B cell (primary cell): ENCODE data around the gene CPNE5. TPM values are rescaled to one million over a fixed set of nuclear protein-coding genes. Genes with fewer than 3 reads are reported as not detected.

ENCODE experiments used
- ATAC-seq: fragments of 200-7000 bp; cut with Tn5 transposase; one replicate; pipeline ENCODE4 v1.10.0; 2021; ENCODE audit warnings: low read depth, mild to moderate bottlenecking, moderate number of reproducible peaks, moderate library complexity
- CTCF ChIA-PET: fragments of 350-600 bp; sonication (Branson Sonifier 250); formaldehyde crosslinking; loops from one replicate; lab custom pipeline; 2021; ENCODE audit warnings: antibody characterized with exemption, inconsistent platforms; lab: Charles Lee
- POLR2A ChIA-PET: fragments of 350-600 bp; sonication (Branson Sonifier 250); formaldehyde crosslinking; loops from one replicate; lab custom pipeline; 2021; ENCODE audit warnings: antibody characterized with exemption; lab: Charles Lee
- DNase-seq: peaks from one replicate; pipeline ENCODE4 v3.0.0; 2013
- H2AFZ ChIP-seq: 2 replicates; pipeline ENCODE4 v1.6.1; 2012; ENCODE audit warnings: mild to moderate bottlenecking, low read depth, low read length; ENCODE audit not compliant: insufficient read depth, poor library complexity, severe bottlenecking
- H3K27ac ChIP-seq, 2 donors: 1 replicate in 1 of 2; 2 replicates in 1 of 2; pipeline ENCODE4 v1.5.1; 2012 to 2013; ENCODE audit warnings: low read length in 2 of 2, mild to moderate bottlenecking in 2 of 2, moderate library complexity in 1 of 2
- H3K27me3 ChIP-seq, 4 experiments: fragments of 200-600 bp in 1 of 4; sonication (generic) in 1 of 4; replicated peaks in 1 of 4; 1 replicate in 2 of 4; 2 replicates in 2 of 4; pipeline versions ENCODE4 v1.6.1 to v1.7.0; 2013 to 2016; ENCODE audit warnings: low read length in 3 of 4, mild to moderate bottlenecking in 2 of 4, mixed read lengths in 1 of 4, moderate library complexity in 1 of 4; ENCODE audit not compliant: insufficient read depth in 4 of 4, control insufficient read depth in 3 of 4; ENCODE audit errors: control extremely low read depth in 1 of 4
- H3K36me3 ChIP-seq, 2 experiments: replicated peaks in 1 of 2; 1 replicate in 1 of 2; 2 replicates in 1 of 2; pipeline versions ENCODE4 v1.6.1 to v1.7.1; 2013; ENCODE audit warnings: low read length in 1 of 2; ENCODE audit not compliant: insufficient read depth in 2 of 2, control insufficient read depth in 1 of 2; ENCODE audit errors: control extremely low read depth in 1 of 2, extremely low read depth in 1 of 2
- H3K4me1 ChIP-seq, 2 donors: fragments of 200-600 bp in 1 of 2; sonication (generic) in 1 of 2; 1 replicate in 1 of 2; 2 replicates in 1 of 2; pipeline versions ENCODE4 v1.5.1 to v1.6.1; 2013 to 2017; ENCODE audit warnings: low read length in 2 of 2; ENCODE audit not compliant: control insufficient read depth in 2 of 2, insufficient read depth in 2 of 2
- H3K4me2 ChIP-seq: replicated peaks from 2 replicates; pipeline ENCODE3; 2012; ENCODE audit warnings: mild to moderate bottlenecking, low read depth, low read length; ENCODE audit not compliant: poor library complexity, severe bottlenecking
- H3K4me3 ChIP-seq, 5 experiments: fragments of 200-600 bp in 1 of 5; sonication (generic) in 1 of 5; 1 replicate in 3 of 5; 2 replicates in 2 of 5; pipeline versions ENCODE4 v1.5.1 to v1.7.0; 2011 to 2016; ENCODE audit warnings: low read length in 4 of 5, mild to moderate bottlenecking in 4 of 5, low read depth in 2 of 5, control low read depth in 1 of 5, moderate library complexity in 1 of 5; ENCODE audit not compliant: insufficient read depth in 1 of 5; ENCODE audit errors: control extremely low read depth in 1 of 5, extremely low read depth in 1 of 5
- H3K79me2 ChIP-seq: fragments of 200-600 bp; sonication (generic); one replicate; pipeline ENCODE4 v1.6.0; 2016; ENCODE audit warnings: low read length; ENCODE audit not compliant: control insufficient read depth, insufficient read depth
- H3K9ac ChIP-seq: fragments of 200-600 bp; sonication (generic); 2 replicates; pipeline ENCODE4 v1.6.1; 2017; ENCODE audit warnings: mild to moderate bottlenecking, low read length, moderate library complexity
- H3K9me3 ChIP-seq, 3 donors: one replicate each; pipeline versions ENCODE4 v1.6.1 to v1.7.1; 2013; ENCODE audit warnings: low read length in 2 of 3; ENCODE audit not compliant: control insufficient read depth in 2 of 3, insufficient read depth in 1 of 3; ENCODE audit errors: control extremely low read depth in 1 of 3
- H4K20me1 ChIP-seq: 2 replicates; pipeline ENCODE4 v1.6.0; 2012; ENCODE audit warnings: mild to moderate bottlenecking, low read length; ENCODE audit not compliant: insufficient read depth, control insufficient read depth, poor library complexity, severe bottlenecking
- H3K27ac Mint-ChIP-seq: one replicate; pipeline ENCODE4 v1.8.0; 2021; ENCODE audit warnings: mixed read lengths
- H3K27me3 Mint-ChIP-seq: one replicate; pipeline ENCODE4 v1.8.0; 2021; ENCODE audit warnings: mixed read lengths
- H3K4me1 Mint-ChIP-seq: one replicate; pipeline ENCODE4 v1.8.0; 2021; ENCODE audit warnings: mixed read lengths
- H3K4me3 Mint-ChIP-seq: one replicate; pipeline ENCODE4 v1.8.0; 2021; ENCODE audit warnings: mixed read lengths
- H3K9me3 Mint-ChIP-seq: one replicate; pipeline ENCODE4 v1.8.0; 2022; ENCODE audit warnings: mixed read lengths; ENCODE audit not compliant: insufficient read depth
- EZH2 ChIP-seq: IDR thresholded peaks from 2 replicates; pipeline ENCODE4 v1.6.1; 2012; ENCODE audit warnings: borderline replicate concordance, low read depth, mild to moderate bottlenecking, moderate library complexity, low read length; ENCODE audit not compliant: insufficient read depth, poor library complexity, severe bottlenecking
- WGBS: methylation state at CpG from one replicate; pipeline ENCODE4 v1.1.5; 2013; ENCODE audit warnings: missing lambda C conversion rate; ENCODE audit not compliant: insufficient coverage; 5-methylcytosine and 5-hydroxymethylcytosine counted together
- intact Hi-C: fragments of 100-400 bp; cut with micrococcal nuclease; formaldehyde crosslinking; loops from one replicate; pipeline ENCODE4 v1.10.0; 2022
- polyA plus RNA-seq: library from polyadenylated mRNA; depleted of rRNA; stranded (reverse); fragments of >200 nt; gene quantifications from 2 replicates; pipeline ENCODE4 v1.2.3, GENCODE V29; 2012
- total RNA-seq, 2 donors: library from RNA; stranded (reverse); fragments of 120-200 nt in 1 of 2; gene quantifications; 1 replicate in 1 of 2; 2 replicates in 1 of 2; pipeline versions ENCODE4 v1.2.3 to v1.2.4, GENCODE V29; 2013 to 2022
- TF ChIP-seq, protein P1 (sequence below): fragments of 200-600 bp; IDR thresholded peaks from one replicate; pipeline ENCODE4 v1.8.0; 2022; ENCODE audit warnings: antibody characterized with exemption, mild to moderate bottlenecking

Gene CPNE5
- total and polyA plus RNA-seq, 2 donors (not counting 1 experiment from before 2014, with no cell fraction given), result 49.8 to 357 TPM

DNA sequence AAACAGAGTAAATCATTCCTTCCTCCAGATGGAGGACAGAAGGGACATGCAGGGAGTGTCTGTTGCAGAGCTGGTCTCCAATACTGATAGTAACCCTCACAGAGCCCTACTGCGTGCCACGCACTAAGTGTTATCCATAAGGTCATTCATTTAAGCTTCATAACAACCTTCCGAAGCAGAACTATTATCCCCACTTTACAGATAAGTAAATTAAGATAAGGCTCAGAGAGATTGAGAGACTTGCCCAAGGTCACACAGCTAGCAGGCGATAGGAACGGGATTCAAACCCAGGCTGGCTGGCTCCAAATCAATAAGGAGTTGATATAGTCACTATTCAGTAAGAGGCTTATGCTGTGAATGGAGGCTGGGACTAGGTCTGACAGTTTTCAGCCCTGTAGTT is 30.6 kb downstream of the CPNE5 start:
- Histone ChIP-seq H3K9ac (no peak overlapping the region), H3K36me3 (no peaks in the 10 kb centered on the region), H3K4me2 (no peak overlapping the region), H3K4me3 (no peak overlapping the region), H3K4me1 (no peaks in the 10 kb centered on the region), H3K79me2 (no peaks in the 10 kb centered on the region), H3K27ac (no peak overlapping the region), H3K27me3 (peaks cover 0 to 2% (median under 1%) of the 10 kb centered on the region in 4 experiments), H3K9me3 (no peaks in the 10 kb centered on the region), H2AFZ (no peak overlapping the region), H4K20me1 (no peaks in the 10 kb centered on the region)
- DNase-seq (no peak), ATAC-seq (no peak)
- H3K27ac Mint-ChIP-seq, result no peak overlapping the region
- intact Hi-C loops, result no loop called here
- WGBS, result 90% methylated on average over 2 of the region's 5 CpGs
- ChIA-PET POLR2A (no interaction called here), CTCF (no interaction called here)
- peaks cover 12% of the 10 kb centered on the region for H3K27me3 Mint-ChIP-seq
- no peak overlapping the region for H3K4me3 Mint-ChIP-seq
- H3K9me3 Mint-ChIP-seq, result no peaks in the 10 kb centered on the region
- TF ChIP-seq EZH2, result no peak
- TF ChIP-seq, protein P1, sequence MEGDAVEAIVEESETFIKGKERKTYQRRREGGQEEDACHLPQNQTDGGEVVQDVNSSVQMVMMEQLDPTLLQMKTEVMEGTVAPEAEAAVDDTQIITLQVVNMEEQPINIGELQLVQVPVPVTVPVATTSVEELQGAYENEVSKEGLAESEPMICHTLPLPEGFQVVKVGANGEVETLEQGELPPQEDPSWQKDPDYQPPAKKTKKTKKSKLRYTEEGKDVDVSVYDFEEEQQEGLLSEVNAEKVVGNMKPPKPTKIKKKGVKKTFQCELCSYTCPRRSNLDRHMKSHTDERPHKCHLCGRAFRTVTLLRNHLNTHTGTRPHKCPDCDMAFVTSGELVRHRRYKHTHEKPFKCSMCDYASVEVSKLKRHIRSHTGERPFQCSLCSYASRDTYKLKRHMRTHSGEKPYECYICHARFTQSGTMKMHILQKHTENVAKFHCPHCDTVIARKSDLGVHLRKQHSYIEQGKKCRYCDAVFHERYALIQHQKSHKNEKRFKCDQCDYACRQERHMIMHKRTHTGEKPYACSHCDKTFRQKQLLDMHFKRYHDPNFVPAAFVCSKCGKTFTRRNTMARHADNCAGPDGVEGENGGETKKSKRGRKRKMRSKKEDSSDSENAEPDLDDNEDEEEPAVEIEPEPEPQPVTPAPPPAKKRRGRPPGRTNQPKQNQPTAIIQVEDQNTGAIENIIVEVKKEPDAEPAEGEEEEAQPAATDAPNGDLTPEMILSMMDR, result no peak
- H3K4me1 Mint-ChIP-seq, result no peaks in the 10 kb centered on the region

DNA sequence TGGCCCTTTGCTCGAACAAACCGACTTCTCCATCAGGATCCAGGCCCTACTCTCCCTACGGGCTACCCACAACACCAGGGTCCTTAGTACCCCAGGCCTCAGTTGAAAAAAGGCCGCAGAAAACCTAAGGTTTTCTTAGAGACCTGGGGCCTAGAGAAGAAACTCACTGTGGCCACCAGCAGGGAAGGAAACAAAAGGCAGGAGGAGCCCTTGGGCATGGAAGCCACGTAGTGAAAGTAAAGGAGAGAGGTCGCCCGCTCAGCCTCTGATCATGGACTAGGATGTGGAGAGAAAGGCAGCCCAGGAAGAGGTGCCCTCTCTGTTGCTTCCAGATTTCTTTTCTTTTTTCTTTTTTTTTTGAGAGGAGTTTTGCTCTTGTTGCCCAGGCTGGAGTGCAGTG is 31.5 kb downstream of the CPNE5 start:
- Histone ChIP-seq H3K27ac (no peak overlapping the region), H3K9ac (no peak overlapping the region), H2AFZ (no peak overlapping the region), H3K79me2 (no peaks in the 10 kb centered on the region), H3K4me2 (no peak overlapping the region), H3K9me3 (no peaks in the 10 kb centered on the region), H3K36me3 (no peaks in the 10 kb centered on the region), H3K27me3 (peaks cover 0 to 2% (median under 1%) of the 10 kb centered on the region in 4 experiments), H3K4me3 (no peak overlapping the region), H3K4me1 (no peaks in the 10 kb centered on the region), H4K20me1 (no peaks in the 10 kb centered on the region)
- no peaks in the 10 kb centered on the region for H3K9me3 Mint-ChIP-seq
- intact Hi-C loops, result no loop called here
- peaks cover 12% of the 10 kb centered on the region for H3K27me3 Mint-ChIP-seq
- H3K4me3 Mint-ChIP-seq, result no peak overlapping the region
- ChIA-PET POLR2A (no interaction called here), CTCF (interaction anchor here (0.5 kb wide), 1 partner anchor 340 kb away, joined by 3 read pairs; no protein-coding TSS in a partner anchor)
- ATAC-seq (no peak), DNase-seq (no peak)
- 100% methylated on average over 1 of the region's 7 CpGs for WGBS
- H3K4me1 Mint-ChIP-seq, result no peaks in the 10 kb centered on the region
- no peak overlapping the region for H3K27ac Mint-ChIP-seq
- TF ChIP-seq EZH2, result no peak
- TF ChIP-seq, protein P1, result no peak
